Measurements from ENCODE around the gene PALMD. TPM values are rescaled to one million over a fixed set of nuclear protein-coding genes. Genes with fewer than 3 reads are reported as not detected.

PALMD gene
- total RNA-seq, 1 experiment from 2014 or later, result not detected

DNA sequence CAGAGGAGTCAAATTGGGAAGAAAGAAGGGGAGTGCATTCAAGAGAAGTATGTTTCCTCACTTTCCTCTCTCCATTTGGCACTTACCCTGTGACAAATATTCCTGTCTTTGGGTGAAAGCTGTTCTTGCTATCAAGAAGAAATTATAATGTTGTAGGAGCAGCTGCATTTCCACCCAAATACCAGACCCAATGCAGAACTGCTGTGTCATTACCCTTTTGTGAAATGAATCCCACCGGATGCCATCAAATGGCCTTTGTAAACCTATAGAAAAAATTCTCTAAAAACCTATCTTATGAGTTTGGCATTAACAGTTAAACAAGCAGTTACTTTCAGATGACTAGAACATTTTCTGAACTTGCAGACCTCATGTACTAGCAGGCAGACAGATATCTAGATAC, 16.7 kb upstream of the PALMD start:
- Mint-ChIP-seq H3K4me3 (no peak overlapping the region), H3K27me3 (ENCODE audit: low read depth) (no peaks in the 10 kb centered on the region), H3K27ac (no peak overlapping the region)

More for the DNA sequence above, 16.7 kb upstream of the PALMD start:
- Histone ChIP-seq H3K23ac (ENCODE audit: insufficient read length, low read depth, low read length) (no peak overlapping the region), H3K27me3 (ENCODE audit: insufficient read depth, low read length) (no peaks in the 10 kb centered on the region), H2BK5ac (ENCODE audit: insufficient read length, low read length) (no peak overlapping the region), H4K8ac (replicated peaks; ENCODE audit: insufficient read length, low read depth, low read length) (no peak overlapping the region), H2BK120ac (ENCODE audit: low read depth, low read length, poor library complexity, severe bottlenecking) (no peak overlapping the region), H3K23me2 (ENCODE audit: insufficient read length, low read depth, low read length, poor library complexity, severe bottlenecking) (no peaks in the 10 kb centered on the region), H3K9me3 (ENCODE audit: control insufficient read depth, low read depth, low read length) (no peaks in the 10 kb centered on the region), H3K27ac (ENCODE audit: insufficient read length, low read depth, low read length) (no peak overlapping the region), H3K14ac (ENCODE audit: insufficient read depth, low read length) (no peak overlapping the region), H2BK15ac (ENCODE audit: low read depth, low read length) (no peak overlapping the region), H3K4ac (ENCODE audit: low read depth, low read length) (no peak overlapping the region), H2BK12ac (ENCODE audit: insufficient read length, low read depth, low read length) (no peak overlapping the region), H2AFZ (ENCODE audit: low read length) (no peak overlapping the region), H3K9ac (ENCODE audit: extremely low read depth, insufficient read length, low read length) (no peak overlapping the region), H3K79me1 (ENCODE audit: insufficient read depth, low read depth, low read length, poor library complexity, severe bottlenecking) (no peaks in the 10 kb centered on the region), H2AK5ac (ENCODE audit: insufficient read length, low read length) (no peak overlapping the region), H3K79me2 (ENCODE audit: insufficient read depth, low read length) (no peaks in the 10 kb centered on the region), H3K56ac (ENCODE audit: insufficient read length, low read depth, low read length) (no peak overlapping the region), H4K20me1 (ENCODE audit: control insufficient read depth, insufficient read depth, insufficient read length) (no peaks in the 10 kb centered on the region), H2BK20ac (ENCODE audit: low read depth, low read length, poor library complexity, severe bottlenecking) (no peak overlapping the region), H3T11ph (ENCODE audit: low read length) (no peak overlapping the region), H3K4me1 (ENCODE audit: insufficient read depth, low read length) (peaks cover 2% of the 10 kb centered on the region; the same call in 1 of the 2 replicates), H4K5ac (ENCODE audit: insufficient read length, low read depth, low read length) (no peak overlapping the region), H3K18ac (ENCODE audit: insufficient read length, low read depth, low read length) (no peak overlapping the region), H3K4me2 (ENCODE audit: insufficient read depth, insufficient read length, low read length) (no peak overlapping the region), H4K91ac (ENCODE audit: insufficient read length, low read depth, low read length) (no peak overlapping the region)
- H3K36me3 Mint-ChIP-seq (ENCODE audit: insufficient read depth in 1 of 3, low read depth in 3 of 3), result no peaks in the 10 kb centered on the region
- no peak for DNase-seq
- TF ChIP-seq, protein P1, sequence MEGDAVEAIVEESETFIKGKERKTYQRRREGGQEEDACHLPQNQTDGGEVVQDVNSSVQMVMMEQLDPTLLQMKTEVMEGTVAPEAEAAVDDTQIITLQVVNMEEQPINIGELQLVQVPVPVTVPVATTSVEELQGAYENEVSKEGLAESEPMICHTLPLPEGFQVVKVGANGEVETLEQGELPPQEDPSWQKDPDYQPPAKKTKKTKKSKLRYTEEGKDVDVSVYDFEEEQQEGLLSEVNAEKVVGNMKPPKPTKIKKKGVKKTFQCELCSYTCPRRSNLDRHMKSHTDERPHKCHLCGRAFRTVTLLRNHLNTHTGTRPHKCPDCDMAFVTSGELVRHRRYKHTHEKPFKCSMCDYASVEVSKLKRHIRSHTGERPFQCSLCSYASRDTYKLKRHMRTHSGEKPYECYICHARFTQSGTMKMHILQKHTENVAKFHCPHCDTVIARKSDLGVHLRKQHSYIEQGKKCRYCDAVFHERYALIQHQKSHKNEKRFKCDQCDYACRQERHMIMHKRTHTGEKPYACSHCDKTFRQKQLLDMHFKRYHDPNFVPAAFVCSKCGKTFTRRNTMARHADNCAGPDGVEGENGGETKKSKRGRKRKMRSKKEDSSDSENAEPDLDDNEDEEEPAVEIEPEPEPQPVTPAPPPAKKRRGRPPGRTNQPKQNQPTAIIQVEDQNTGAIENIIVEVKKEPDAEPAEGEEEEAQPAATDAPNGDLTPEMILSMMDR (conservative IDR thresholded peaks at IDR 0.05), result no peak
- no CpG with 5 or more reads among the region's 1 CpG for WGBS (ENCODE audit: extremely low coverage, insufficient read length, low lambda C conversion rate)
- H3K9me3 Mint-ChIP-seq, result no peaks in the 10 kb centered on the region
- peaks cover 0 to 3% of the 10 kb centered on the region in 2 experiments; a peak in 2 of 4 replicates for H3K4me1 Mint-ChIP-seq

All from H9 (cell line).